PC-9 (cell line): ENCODE measurements around the gene MRPL1. TPM values are rescaled to one million over a fixed set of nuclear protein-coding genes. Genes with fewer than 3 reads are reported as not detected.

Experiments used
- BruUV-seq: library from RNA; stranded (reverse); fragments of 400-500 nt; replicated peaks from 2 replicates; lab custom pipeline; 2021; lab: Mats Ljungman, UMichigan
- CTCF ChIA-PET: fragments of 300-600 bp; sonication (Branson Sonifier 250); formaldehyde crosslinking; loops from one replicate; lab custom pipeline; 2022; ENCODE audit warnings: antibody characterized with exemption; lab: Charles Lee
- POLR2A ChIA-PET: fragments of 300-600 bp; sonication (Branson Sonifier 250); formaldehyde crosslinking; loops from one replicate; lab custom pipeline; 2022; ENCODE audit warnings: antibody characterized with exemption; ENCODE audit not compliant: unreplicated experiment; lab: Charles Lee
- DNase-seq, 2 experiments: peaks; one replicate each; pipeline versions ENCODE4 v3.0.0 to v3.0.0-alpha.2; 2015 to 2022; ENCODE audit warnings: mixed read lengths in 1 of 2
- H2AFZ ChIP-seq: fragments of 200-600 bp; sonication (generic); 2 replicates; pipeline ENCODE4 v1.8.1; 2017; ENCODE audit warnings: antibody characterized with exemption
- H3F3A ChIP-seq: fragments of 200-600 bp; sonication (generic); 2 replicates; pipeline ENCODE4 v1.8.1; 2017; ENCODE audit warnings: antibody characterized with exemption, mild to moderate bottlenecking, low read depth; ENCODE audit not compliant: insufficient read depth
- H3K27ac ChIP-seq: fragments of 200-600 bp; sonication (generic); 2 replicates; pipeline ENCODE4 v1.6.1; 2016; ENCODE audit warnings: mixed run types
- H3K27me3 ChIP-seq: fragments of 200-600 bp; sonication (generic); 2 replicates; pipeline ENCODE4 v1.6.1; 2016; ENCODE audit warnings: low read depth, mixed run types; ENCODE audit not compliant: insufficient read depth
- H3K36me3 ChIP-seq: fragments of 200-600 bp; sonication (generic); 2 replicates; pipeline ENCODE4 v1.6.1; 2016; ENCODE audit warnings: low read depth, mixed run types
- H3K4me1 ChIP-seq: fragments of 200-600 bp; sonication (generic); replicated peaks from 2 replicates; pipeline ENCODE4 v1.6.1; 2016; ENCODE audit warnings: mixed run types; ENCODE audit not compliant: insufficient read depth
- H3K4me2 ChIP-seq: fragments of 200-600 bp; sonication (generic); 2 replicates; pipeline ENCODE4 v1.6.1; 2017; ENCODE audit warnings: mixed run types
- H3K4me3 ChIP-seq: fragments of 200-600 bp; sonication (generic); 2 replicates; pipeline ENCODE4 v1.6.1; 2016; ENCODE audit warnings: mixed run types
- H3K79me2 ChIP-seq: fragments of 200-600 bp; sonication (generic); 2 replicates; pipeline ENCODE4 v1.6.1; 2017; ENCODE audit warnings: low read depth, mixed run types
- H3K9me2 ChIP-seq: fragments of 200-600 bp; sonication (generic); 2 replicates; pipeline ENCODE4 v1.8.1; 2017; ENCODE audit warnings: mild to moderate bottlenecking; ENCODE audit not compliant: insufficient read depth
- H3K9me3 ChIP-seq: fragments of 200-600 bp; sonication (generic); 2 replicates; pipeline ENCODE4 v1.8.1; 2016; ENCODE audit warnings: low read depth; ENCODE audit not compliant: insufficient read depth
- H4K20me1 ChIP-seq: fragments of 200-600 bp; sonication (generic); 2 replicates; pipeline ENCODE4 v1.8.1; 2017; ENCODE audit not compliant: insufficient read depth
- EZH2 ChIP-seq: fragments of 200-600 bp; sonication (generic); IDR thresholded peaks from 2 replicates; pipeline ENCODE4 v1.8.0; 2017; ENCODE audit warnings: antibody characterized with exemption, low read depth
- intact Hi-C: fragments of 100-400 bp; cut with micrococcal nuclease; formaldehyde crosslinking; loops from one replicate; pipeline ENCODE4 v1.10.0; 2022; ENCODE audit not compliant: unreplicated experiment
- total RNA-seq: library from RNA; stranded (reverse); gene quantifications from 2 replicates; pipeline ENCODE4 v1.2.3, GENCODE V29; 2021
- TF ChIP-seq, protein P1 (sequence below): fragments of 200-600 bp; sonication (generic); conservative IDR thresholded peaks from 2 replicates; pipeline ENCODE4 v1.6.1; 2017; ENCODE audit warnings: mixed run types, antibody characterized with exemption, mild to moderate bottlenecking, moderate library complexity

MRPL1 gene
- total RNA-seq, 1 experiment from 2014 or later: 20.3 TPM

DNA sequence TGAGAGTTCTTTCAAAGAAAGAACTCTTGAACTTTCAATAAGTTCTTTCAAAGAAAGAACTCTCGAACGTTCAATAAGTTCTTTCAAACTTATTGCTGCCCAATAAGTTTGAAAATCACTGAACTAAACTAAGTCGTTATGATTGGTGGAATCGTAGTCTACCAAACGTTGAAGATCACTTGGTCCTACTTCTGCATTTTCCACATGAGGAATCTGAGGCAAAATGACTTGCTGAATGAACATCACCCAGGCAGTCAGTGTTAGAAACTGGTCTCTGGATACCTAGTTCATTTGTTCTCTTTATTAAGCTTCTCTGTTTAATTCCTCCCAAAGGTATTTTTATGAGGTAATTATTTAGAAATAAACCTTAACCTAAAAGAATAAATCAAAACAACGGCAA, 36.4 kb upstream of the MRPL1 start:
- ChIA-PET POLR2A (no interaction called here), CTCF (no interaction called here)
- Histone ChIP-seq H3K4me2 (no peak overlapping the region), H3K27ac (no peak overlapping the region), H3K4me1 (peaks cover 2% of the 10 kb centered on the region; the same call in 1 of the 2 replicates), H3K9me3 (no peaks in the 10 kb centered on the region), H2AFZ (no peak overlapping the region), H3K4me3 (no peak overlapping the region), H3F3A (no peaks in the 10 kb centered on the region), H4K20me1 (no peaks in the 10 kb centered on the region), H3K9me2 (no peaks in the 10 kb centered on the region), H3K27me3 (no peaks in the 10 kb centered on the region), H3K36me3 (no peaks in the 10 kb centered on the region), H3K79me2 (no peaks in the 10 kb centered on the region)
- no peak for DNase-seq
- BruUV-seq: no TSS peak
- TF ChIP-seq, protein P1, sequence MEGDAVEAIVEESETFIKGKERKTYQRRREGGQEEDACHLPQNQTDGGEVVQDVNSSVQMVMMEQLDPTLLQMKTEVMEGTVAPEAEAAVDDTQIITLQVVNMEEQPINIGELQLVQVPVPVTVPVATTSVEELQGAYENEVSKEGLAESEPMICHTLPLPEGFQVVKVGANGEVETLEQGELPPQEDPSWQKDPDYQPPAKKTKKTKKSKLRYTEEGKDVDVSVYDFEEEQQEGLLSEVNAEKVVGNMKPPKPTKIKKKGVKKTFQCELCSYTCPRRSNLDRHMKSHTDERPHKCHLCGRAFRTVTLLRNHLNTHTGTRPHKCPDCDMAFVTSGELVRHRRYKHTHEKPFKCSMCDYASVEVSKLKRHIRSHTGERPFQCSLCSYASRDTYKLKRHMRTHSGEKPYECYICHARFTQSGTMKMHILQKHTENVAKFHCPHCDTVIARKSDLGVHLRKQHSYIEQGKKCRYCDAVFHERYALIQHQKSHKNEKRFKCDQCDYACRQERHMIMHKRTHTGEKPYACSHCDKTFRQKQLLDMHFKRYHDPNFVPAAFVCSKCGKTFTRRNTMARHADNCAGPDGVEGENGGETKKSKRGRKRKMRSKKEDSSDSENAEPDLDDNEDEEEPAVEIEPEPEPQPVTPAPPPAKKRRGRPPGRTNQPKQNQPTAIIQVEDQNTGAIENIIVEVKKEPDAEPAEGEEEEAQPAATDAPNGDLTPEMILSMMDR: no peak
- no peak for TF ChIP-seq EZH2
- intact Hi-C loops: no loop called here

DNA sequence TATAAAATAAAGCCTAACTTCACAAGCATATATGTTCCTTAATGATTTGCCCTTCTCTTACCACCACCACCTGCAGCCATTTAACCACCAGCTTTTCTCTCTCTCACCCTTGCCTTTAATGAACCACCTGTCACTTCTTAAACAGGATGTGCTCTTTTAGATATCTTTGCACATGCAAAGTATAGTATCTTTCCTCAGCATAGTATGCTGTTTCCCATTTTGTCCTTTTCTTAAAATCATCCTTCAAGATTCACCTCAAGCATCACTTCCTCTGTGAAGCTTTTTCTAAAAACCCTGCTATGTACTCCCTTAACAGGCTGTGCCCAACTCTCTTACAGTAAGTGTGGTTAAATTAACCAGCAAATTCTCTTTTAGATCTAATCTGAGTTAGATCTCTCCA, 35.3 kb upstream of the MRPL1 start:
- POLR2A ChIA-PET: no interaction called here

DNA sequence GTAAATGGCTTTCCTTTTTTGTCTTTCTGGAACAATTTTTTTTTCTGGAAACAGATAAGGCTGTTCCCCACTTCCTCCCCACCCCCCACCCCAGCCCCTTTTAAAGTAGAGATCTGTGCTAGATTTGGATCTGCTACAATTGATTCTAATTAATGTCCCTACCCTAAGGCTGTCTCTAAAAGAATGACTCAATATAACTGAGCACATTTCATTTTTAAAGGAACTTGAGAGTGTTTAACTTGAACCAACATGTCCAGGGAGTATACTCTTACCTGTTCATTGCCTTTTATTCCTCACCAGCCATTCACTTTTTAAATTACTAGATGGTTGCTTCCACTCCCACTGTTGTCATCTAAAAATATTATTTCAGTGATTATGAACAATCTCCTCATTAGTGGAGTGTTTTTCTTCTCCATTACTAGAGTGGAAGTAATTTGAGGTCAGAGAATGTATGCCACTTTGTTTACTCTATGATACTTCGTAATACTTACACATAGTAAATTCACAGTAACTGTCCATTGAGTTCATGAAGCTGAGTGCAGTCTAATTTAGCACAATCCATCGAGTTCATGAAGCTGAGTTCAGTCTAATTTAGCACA, 29.4 kb upstream of the MRPL1 start:
- Histone ChIP-seq H3K9me3 (no peaks in the 10 kb centered on the region), H3K4me1 (0 out of 2 replicates have a peak, but pooled peaks cover 5% of the 10 kb centered on the region), H3K4me3 (no peak overlapping the region), H3K36me3 (no peaks in the 10 kb centered on the region), H2AFZ (no peak overlapping the region), H3F3A (no peaks in the 10 kb centered on the region), H3K27me3 (no peaks in the 10 kb centered on the region), H4K20me1 (no peaks in the 10 kb centered on the region), H3K4me2 (no peak overlapping the region), H3K9me2 (no peaks in the 10 kb centered on the region), H3K27ac (no peak overlapping the region), H3K79me2 (no peaks in the 10 kb centered on the region)
- ChIA-PET CTCF (no interaction called here), POLR2A (interaction anchor here (0.5 to 0.7 kb wide), 2 partner anchors 29 to 1065 kb away, joined by 9 to 78 read pairs; partner anchors contain the start of gene MRPL1)
- intact Hi-C loops: no loop called here
- no peak for TF ChIP-seq EZH2
- TF ChIP-seq, protein P1: no peak
- DNase-seq: no peak
- BruUV-seq: no TSS peak

More for the DNA sequence above, 35.3 kb upstream of the MRPL1 start:
- TF ChIP-seq, protein P1: no peak
- no peak for TF ChIP-seq EZH2
- DNase-seq: no peak
- Histone ChIP-seq H3K9me3 (no peaks in the 10 kb centered on the region), H3K9me2 (no peaks in the 10 kb centered on the region), H3K36me3 (no peaks in the 10 kb centered on the region), H3K79me2 (no peaks in the 10 kb centered on the region), H4K20me1 (no peaks in the 10 kb centered on the region), H3K4me2 (no peak overlapping the region), H3F3A (no peaks in the 10 kb centered on the region), H3K4me3 (no peak overlapping the region), H3K27ac (no peak overlapping the region), H3K27me3 (no peaks in the 10 kb centered on the region), H2AFZ (no peak overlapping the region), H3K4me1 (no peaks in the 10 kb centered on the region)
- intact Hi-C loops: no loop called here
- CTCF ChIA-PET: no interaction called here
- BruUV-seq: no TSS peak
